Measurements from ENCODE around the gene B3GNT2.

GRCh38 chr2:62149708-62150107 lies 46.2 kb upstream of the B3GNT2 start:
- TF ChIP-seq CTCF (IDR thresholded peaks at IDR 0.05) (no peak), ELF4 (CRISPR knock-in tag; IDR thresholded peaks at IDR 0.05; ENCODE audit: low read depth) (no peak), ZBTB21 (CRISPR knock-in tag; IDR thresholded peaks at IDR 0.05; ENCODE audit: borderline replicate concordance) (no peak), TCF7 (CRISPR knock-in tag; IDR thresholded peaks at IDR 0.05; ENCODE audit: low read depth) (no peak), JUN (CRISPR knock-in tag; IDR thresholded peaks at IDR 0.05) (no peak), GTF2I (CRISPR knock-in tag; conservative IDR thresholded peaks at IDR 0.05) (no peak), GRHL2 (CRISPR knock-in tag; IDR thresholded peaks at IDR 0.05; ENCODE audit: insufficient replicate concordance, severe bottlenecking) (no peak), MYBL2 (CRISPR knock-in tag; IDR thresholded peaks at IDR 0.05) (no peak), TEAD1 (CRISPR knock-in tag; IDR thresholded peaks at IDR 0.05) (no peak), CREB1 (CRISPR knock-in tag; IDR thresholded peaks at IDR 0.05) (no peak), ZSCAN18 (CRISPR knock-in tag; IDR thresholded peaks at IDR 0.05) (no peak)
- TF ChIP-seq, protein P1, sequence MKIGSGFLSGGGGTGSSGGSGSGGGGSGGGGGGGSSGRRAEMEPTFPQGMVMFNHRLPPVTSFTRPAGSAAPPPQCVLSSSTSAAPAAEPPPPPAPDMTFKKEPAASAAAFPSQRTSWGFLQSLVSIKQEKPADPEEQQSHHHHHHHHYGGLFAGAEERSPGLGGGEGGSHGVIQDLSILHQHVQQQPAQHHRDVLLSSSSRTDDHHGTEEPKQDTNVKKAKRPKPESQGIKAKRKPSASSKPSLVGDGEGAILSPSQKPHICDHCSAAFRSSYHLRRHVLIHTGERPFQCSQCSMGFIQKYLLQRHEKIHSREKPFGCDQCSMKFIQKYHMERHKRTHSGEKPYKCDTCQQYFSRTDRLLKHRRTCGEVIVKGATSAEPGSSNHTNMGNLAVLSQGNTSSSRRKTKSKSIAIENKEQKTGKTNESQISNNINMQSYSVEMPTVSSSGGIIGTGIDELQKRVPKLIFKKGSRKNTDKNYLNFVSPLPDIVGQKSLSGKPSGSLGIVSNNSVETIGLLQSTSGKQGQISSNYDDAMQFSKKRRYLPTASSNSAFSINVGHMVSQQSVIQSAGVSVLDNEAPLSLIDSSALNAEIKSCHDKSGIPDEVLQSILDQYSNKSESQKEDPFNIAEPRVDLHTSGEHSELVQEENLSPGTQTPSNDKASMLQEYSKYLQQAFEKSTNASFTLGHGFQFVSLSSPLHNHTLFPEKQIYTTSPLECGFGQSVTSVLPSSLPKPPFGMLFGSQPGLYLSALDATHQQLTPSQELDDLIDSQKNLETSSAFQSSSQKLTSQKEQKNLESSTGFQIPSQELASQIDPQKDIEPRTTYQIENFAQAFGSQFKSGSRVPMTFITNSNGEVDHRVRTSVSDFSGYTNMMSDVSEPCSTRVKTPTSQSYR (CRISPR knock-in tag; IDR thresholded peaks at IDR 0.05): no peak
- TF ChIP-seq, protein P2, sequence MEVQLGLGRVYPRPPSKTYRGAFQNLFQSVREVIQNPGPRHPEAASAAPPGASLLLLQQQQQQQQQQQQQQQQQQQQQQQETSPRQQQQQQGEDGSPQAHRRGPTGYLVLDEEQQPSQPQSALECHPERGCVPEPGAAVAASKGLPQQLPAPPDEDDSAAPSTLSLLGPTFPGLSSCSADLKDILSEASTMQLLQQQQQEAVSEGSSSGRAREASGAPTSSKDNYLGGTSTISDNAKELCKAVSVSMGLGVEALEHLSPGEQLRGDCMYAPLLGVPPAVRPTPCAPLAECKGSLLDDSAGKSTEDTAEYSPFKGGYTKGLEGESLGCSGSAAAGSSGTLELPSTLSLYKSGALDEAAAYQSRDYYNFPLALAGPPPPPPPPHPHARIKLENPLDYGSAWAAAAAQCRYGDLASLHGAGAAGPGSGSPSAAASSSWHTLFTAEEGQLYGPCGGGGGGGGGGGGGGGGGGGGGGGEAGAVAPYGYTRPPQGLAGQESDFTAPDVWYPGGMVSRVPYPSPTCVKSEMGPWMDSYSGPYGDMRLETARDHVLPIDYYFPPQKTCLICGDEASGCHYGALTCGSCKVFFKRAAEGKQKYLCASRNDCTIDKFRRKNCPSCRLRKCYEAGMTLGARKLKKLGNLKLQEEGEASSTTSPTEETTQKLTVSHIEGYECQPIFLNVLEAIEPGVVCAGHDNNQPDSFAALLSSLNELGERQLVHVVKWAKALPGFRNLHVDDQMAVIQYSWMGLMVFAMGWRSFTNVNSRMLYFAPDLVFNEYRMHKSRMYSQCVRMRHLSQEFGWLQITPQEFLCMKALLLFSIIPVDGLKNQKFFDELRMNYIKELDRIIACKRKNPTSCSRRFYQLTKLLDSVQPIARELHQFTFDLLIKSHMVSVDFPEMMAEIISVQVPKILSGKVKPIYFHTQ (CRISPR knock-in tag; IDR thresholded peaks at IDR 0.05): no peak

All from WTC11 (cell line).